GM11168 (cell line): ENCODE results near the gene ZFYVE21.

Source experiments
- in situ Hi-C: fragments of 300-500 bp; cut with MboI; formaldehyde crosslinking; loops from one replicate; pipeline ENCODE4 v1.12.0; 2022; ENCODE audit warnings: low sequenced_read_pairs; ENCODE audit not compliant: unreplicated experiment

The ZFYVE21 gene

DNA sequence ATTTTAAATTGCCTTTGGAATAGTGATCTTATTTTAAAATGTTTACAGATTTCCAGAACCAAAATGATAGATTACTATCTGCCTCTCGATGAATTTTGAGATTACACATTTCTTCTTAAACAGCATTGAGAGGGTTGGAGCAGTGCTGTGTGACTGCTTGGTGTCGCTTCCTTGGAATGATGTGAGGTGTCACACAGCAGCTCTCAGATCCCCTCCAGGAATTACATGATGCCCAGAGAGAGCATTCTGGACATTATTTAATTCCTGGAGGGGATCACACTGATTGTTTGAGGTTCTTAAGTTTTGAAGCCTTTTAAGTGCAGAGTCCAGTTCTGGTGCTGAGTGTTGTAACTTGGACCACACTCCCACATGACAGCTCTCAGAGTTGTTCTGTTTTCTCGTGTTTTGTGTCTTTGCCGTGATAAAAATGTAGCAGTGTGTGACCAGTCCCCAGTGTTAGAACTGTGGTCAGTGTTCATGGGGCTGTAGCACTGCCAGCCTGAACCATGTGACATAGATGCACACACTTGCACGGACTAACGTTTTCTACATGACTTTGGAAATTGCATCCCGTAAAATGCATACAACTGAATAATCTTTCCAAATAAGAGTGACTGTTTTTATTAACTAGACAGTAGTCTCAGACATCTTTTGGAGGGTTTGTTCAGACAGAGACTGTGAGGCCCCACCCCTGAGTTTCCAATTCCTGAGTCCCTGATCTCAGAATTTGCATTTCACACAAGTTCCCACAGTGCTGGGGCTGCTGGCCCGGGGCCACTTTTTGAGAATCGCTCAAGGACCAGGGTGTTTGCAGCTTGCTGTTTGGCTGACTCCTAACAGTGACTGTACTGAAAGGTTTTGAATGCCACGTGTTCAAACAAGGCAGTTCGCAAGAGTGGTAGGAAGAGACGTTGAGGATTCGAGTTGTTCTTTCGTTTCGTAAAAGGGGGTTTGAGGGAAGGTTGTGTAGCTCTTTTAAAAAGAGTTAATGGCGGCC is 26.4 kb upstream of the ZFYVE21 start:
- in situ Hi-C loops, result loop anchor here (25.0 kb wide), 1 partner anchor 102 kb away; no protein-coding TSS in a partner anchor

- in situ Hi-C loops, result loop anchor here (25.0 kb wide), 1 partner anchor 103 kb away; no protein-coding TSS in a partner anchor
Measured at GRCh38 chr14:103690332-103690731, 25.3 kb upstream of the ZFYVE21 start.

DNA sequence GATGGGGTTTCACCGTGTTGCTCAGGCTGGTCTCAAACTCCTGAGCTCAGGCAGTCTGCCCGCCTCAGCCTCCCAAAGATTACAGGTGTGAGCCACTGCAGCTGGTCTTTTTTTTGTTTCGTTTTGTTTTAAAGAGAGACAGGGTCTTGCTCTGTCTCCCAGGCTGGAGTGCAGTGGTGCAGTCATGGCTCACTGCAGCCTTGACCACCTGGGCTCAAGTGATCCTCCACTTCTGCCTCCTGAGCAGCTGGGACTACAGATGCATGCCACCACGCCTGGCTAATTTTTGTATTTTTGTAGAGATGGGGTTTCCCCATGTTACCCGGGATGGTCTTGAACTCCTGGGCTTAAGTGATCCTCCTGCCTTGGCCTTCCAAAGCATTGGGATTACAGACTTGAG is 24.0 kb upstream of the ZFYVE21 start:
- in situ Hi-C loops, result loop anchor here (25.0 kb wide), 1 partner anchor 104 kb away; no protein-coding TSS in a partner anchor

DNA sequence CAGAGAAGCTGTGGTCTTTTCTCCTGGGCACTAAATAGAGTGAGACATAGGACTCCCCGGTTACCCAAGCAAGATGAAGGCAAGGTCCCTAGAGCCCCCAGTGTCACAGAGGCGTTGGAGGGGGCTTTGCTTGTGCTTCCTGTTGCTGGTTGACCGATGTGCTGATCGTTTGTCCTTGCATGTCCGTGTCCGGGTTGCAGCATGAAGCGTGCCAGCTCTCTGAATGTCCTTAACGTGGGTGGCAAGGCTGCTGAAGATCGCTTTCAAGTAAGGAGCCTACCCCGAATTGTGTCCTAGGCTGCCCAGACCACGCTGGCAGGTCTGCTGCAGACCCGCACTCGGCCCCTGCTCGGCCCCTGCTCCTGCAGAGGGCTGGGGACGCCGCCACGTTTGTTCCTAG is 23.5 kb upstream of the ZFYVE21 start:
- in situ Hi-C loops, result loop anchor here (25.0 kb wide), 1 partner anchor 105 kb away; no protein-coding TSS in a partner anchor

DNA sequence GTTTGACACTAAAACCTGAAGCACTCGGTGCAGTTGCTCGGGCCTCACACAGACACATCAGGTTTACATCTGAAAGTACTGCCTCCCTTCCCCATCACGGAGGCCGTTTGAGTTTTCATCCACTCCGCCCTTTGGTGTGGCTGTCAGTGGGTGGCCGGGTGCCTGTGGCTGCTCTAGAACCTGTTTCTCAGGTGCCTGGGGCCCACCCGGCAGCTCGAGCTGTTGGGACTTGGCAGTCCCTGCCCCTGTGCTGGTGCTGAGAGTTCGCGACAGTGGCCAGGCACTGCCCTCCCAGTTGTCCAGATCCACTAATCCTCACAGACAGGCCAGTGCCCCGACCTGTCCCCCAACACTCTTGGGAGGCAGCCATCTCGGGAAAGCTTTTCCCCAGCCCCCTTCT is 22.7 kb upstream of the ZFYVE21 start:
- in situ Hi-C loops, result loop anchor here (25.0 kb wide), 1 partner anchor 106 kb away; no protein-coding TSS in a partner anchor

GRCh38 chr14:103693515-103693914 is 22.1 kb upstream of the ZFYVE21 start:
- in situ Hi-C loops, result loop anchor here (25.0 kb wide), 1 partner anchor 106 kb away; no protein-coding TSS in a partner anchor

DNA sequence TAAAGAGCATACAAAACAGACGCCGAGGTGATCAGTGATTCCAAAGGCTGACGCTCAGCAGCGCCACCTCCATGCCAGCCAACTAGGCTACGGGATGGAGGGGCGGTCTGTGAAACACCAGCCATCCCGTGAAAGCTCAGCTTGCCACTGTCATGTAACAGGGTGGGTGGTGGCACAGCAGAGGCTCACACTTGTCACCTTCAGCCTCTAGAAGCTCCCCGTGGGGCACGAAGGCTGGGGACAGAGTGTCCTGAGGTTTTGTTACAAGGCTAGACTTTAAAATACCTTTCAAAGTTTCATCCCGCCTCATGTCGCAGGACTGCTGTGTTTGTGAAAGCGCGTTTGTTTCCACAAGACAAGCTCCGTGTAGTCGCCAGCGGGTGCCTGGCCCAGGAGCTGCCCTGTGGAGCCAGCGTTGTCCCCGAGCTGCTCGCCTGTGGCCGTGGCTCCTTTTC is 21.0 kb upstream of the ZFYVE21 start:
- in situ Hi-C loops, result loop anchor here (25.0 kb wide), 1 partner anchor 107 kb away; no protein-coding TSS in a partner anchor

DNA sequence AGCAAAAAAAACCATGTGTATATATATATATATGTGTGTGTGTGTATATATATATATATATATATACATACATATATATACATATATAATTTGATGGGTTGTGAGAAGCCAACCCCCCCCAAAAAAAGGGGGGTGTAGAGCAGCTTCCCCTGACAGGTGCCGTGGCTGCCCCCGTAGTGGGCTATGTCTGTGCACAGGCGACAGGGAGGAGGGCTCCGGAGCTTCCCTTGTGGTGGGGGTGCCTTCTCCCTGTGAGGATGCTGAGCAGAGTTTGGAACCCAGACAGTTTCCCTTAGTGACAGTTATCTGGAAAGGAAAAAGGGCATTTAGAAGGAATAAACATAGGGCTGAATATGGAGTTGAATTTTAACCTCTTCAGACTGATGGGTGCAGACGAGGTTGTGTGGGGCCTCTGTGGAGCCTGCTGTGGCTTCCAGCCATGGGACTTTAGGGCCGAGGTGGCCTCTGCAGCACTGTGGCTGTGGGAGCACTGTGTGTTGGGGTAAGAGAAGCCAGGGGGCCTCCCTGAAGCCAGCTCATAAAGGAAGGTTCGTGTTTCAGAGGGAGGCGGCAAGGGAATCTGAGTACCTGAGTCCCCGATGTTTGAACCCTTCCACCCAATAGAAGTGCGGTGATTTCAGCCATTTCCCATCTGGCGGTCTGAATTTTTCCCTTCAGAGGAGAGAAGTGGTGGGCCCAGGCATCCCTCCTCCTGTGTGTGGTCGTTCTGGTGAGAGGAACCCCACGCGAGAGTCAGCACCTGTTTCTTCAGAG is 20.1 kb upstream of the ZFYVE21 start:
- in situ Hi-C loops, result loop anchor here (25.0 kb wide), 1 partner anchor 108 kb away; no protein-coding TSS in a partner anchor

- in situ Hi-C loops, result loop anchor here (25.0 kb wide), 1 partner anchor 109 kb away; no protein-coding TSS in a partner anchor
Measured at GRCh38 chr14:103696070-103696402, 19.6 kb upstream of the ZFYVE21 start.

DNA sequence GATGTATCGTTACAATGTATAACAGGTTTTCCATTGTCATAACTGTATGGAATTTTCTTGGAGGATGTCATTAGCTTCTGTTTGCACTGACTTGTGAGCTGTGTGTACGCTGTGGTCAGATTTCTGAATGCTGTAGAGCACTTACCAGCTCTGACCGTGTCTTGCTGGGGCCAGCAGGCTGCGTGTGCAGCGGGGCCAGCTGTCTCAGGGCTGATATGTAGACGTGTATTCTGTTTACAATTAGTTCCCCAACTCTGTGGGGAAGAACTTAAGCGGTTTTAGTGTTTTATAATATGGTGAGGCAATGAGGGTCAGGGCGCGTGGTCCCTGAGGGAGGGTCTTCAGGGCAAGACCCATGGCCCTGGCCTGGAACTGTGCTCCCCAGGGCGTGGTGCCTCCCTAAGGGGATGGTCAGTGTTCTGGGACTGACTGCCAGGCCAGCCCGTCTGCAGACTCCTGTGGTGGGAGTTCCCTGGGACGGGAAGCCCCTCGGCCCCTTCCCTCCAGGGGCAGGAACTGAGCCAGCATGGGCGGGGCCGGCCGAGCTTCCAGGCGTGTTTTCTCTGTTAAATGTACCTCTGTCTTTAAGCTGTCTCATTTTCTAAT is 19.0 kb upstream of the ZFYVE21 start:
- in situ Hi-C loops, result loop anchor here (25.0 kb wide), 1 partner anchor 109 kb away; no protein-coding TSS in a partner anchor

DNA sequence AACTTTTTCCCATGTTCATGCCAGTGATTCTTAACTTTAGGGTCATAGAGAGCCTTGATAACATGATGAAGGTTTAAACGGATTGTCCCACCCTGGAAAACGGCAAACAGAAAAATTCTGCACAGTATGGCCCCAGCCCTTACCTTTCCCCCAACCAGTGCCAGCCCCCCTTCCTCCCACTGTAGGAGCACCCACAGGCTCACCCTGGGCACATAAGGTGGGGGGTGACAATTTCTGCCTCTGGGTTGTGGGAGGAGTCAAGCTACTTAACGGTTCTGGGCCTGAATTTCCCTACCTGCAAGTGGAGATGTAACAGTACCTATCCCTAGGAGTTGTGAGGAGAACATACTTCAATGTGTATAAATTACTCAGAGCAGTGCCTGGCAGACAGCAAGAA is 18.4 kb upstream of the ZFYVE21 start:
- in situ Hi-C loops, result loop anchor here (25.0 kb wide), 1 partner anchor 110 kb away; no protein-coding TSS in a partner anchor

DNA sequence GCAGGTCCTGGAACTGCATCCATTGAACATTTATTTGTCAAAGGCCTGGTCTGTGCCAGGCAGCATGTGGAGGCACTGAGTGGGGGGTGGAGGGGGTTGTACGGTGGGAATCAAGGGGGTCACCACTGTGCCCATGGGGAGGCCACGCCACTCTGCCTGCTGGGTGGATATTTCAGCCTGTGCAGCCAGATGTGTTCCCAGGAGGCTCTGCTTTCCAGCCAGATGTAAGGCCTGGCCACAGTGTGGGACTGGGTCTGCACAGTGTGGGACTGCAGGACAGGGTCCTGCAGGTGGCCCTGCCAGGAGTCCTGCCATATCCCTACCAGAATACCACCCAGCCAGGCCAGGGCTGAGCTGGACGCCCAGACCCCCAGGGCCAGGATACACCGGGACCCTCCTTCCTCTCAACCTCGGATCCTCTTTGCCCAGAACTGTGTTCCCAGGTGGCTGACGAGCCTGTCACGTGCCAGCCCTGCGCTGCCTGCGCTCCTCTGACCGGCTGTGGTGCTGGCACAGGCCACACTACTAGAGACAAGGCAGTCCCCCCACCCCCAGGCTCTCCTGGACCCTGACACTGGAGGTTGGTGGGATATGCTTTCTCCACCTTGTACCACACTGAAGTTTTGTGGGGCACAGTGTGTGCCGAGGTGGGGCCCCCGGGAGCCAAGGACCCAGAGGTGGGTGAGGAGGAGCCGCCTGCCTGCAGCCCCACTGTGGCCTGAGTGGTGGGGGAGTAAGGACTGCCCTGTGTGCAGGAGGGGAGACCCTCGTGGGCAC is 17.8 kb upstream of the ZFYVE21 start:
- in situ Hi-C loops, result loop anchor here (25.0 kb wide), 1 partner anchor 110 kb away; no protein-coding TSS in a partner anchor

DNA sequence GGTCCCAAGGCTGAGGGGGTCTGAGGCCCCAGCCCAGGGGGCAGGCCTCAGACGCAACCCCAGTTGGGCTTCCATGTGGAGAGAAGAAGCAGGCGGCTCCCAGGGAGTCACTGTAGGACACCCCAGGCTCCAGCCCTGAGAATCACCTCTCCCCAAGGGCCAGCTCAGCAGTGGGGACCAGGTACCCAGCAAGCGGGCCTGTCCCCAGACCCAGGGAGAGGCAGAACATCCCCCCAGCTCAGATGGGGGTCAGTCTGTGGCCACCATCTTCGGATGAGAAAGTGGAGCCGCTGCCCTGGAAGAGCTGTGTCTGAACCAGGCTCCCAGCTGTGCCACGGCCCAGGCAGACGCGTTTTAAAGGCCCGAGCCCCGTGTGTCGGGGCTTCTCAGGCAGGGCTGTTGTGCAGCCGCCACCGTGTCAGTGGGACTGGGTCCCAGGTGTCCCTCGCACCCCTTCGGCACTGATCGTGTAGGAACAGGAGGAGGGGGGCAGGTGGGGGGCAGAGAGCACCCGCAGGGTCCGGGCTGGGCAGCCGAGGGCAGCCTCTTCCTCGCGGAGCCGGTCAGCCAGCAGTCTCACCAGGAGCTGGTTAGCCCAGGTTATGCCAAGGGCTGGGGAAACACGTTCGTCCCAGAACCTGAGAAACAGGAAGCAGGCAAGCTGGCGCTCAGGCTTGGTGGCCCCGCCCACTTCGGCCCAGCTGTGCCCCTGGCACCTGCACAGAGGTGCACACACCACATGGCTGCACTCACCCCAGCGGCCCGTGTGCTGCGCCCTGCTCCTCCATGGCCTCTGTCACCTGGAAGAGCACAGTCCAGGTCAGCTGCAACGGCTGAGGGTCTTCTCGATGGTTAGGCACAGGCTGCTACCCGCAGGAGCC is 17.0 kb upstream of the ZFYVE21 start:
- in situ Hi-C loops, result loop anchor here (25.0 kb wide), 1 partner anchor 111 kb away; no protein-coding TSS in a partner anchor

- in situ Hi-C loops, result loop anchor here (25.0 kb wide), 1 partner anchor 112 kb away; no protein-coding TSS in a partner anchor
Measured at GRCh38 chr14:103699261-103699661, 16.3 kb upstream of the ZFYVE21 start.

DNA sequence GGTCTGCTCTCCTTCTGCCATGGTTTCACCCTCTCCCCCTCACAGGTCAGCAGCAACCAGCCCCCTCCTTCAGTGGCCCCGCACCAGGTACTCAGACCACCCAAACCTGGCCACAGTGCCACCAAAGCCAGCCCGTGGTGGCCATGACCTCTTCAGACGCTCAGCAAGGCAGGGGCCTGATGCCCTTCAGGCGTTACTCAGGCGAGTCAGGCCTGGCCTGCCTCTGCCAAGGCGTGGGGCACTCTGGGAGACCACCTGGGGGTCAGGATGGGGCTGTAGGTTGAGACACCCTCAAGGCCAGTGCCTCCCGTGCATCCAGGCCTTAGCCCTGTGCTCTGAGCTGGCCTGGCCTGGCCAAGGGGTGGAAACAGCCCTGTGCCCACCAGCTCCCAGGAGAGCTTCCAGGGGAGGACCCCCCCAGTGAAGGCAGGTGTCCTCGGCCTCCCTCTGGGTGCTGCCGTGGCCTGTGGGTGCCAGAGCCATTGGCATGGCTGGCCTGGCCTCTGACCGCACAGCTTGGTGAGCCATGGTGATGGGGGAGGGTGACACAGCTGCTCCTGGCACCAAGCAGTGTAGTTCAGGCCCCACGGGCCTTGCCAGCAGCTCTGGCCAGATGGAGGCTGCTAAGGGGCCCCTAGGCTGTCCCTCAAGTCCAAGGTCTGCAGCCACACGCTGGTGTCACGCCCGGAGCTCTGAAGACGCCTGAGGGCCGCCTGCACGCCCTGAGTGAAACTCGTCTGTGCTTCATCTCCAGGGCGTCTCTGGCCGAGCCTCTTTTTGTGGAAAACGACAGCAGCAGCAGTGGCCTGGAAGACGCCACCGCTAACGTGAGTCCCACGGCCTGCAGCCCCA is 15.5 kb upstream of the ZFYVE21 start:
- in situ Hi-C loops, result loop anchor here (25.0 kb wide), 1 partner anchor 113 kb away; no protein-coding TSS in a partner anchor

DNA sequence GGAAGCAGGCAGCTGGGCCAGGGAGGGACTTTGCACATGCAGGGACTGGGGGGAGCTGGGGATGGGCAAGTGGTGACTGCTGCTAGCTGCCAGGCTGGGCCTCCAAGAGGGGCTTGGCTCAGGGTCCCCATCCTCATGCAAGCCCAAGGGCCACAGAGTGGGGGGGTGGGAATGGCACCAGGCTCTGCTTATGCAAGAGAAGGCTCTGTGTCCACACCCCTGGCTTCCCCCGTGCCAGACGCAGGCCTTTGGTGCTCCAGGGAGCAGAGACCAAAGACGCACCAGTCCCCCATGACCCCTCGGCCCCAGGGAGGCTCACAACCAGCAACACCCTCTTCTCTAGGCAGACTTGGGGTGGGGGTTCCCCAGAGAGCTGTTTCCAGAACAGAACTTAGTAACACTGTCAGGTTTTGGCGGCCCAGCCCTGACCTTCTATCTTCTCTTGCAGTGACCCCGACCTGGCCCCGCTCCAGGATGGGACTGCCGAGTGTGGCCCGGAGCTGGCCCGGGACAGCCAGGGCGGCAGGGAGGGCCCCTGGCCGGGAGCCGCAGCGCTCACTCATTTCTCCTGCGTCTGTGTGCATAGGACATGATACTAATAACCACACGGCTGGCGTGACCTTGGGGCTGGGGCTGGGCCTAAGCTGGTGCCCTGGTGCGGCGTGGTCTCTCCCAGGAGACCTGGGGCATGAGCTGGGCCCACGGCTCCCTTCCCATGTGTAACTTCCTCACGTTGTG is 14.7 kb upstream of the ZFYVE21 start:
- in situ Hi-C loops, result no loop called here
